ENCODE results near the gene GBGT1.
"Not testable (repeated sequence)": the region's sequence is repeated elsewhere in the genome, so short reads cannot be mapped to it uniquely, and the experiment has no call there.

Gene GBGT1

GRCh38 chr9:133194597-133194996 lies 30.9 kb upstream of the GBGT1 start:
- DNase-seq: no peak

- DNase-seq: no peak
Observed at GRCh38 chr9:133191989-133192388, 28.3 kb upstream of the GBGT1 start.

DNA sequence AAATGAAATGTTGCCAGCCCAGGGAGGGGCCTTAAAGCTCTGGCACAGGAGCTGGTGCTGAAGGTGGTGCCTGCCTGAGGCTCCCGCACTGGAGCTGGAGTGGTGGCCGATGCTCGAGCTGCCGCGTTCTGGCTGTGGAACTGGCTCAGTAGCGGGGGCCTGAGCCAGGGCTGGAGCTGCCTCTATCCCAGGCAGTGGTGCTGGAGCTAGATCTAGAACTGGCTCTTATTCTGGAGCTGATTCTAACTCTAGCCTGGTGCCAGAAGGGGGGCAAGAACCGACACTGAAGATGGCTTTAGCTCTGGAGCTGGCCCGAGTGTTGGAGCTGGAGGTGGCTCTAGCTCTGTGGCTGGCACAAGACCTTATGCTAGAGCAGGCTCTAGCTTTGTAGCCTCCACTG lies 26.1 kb upstream of the GBGT1 start:
- DNase-seq: no peak

DNA sequence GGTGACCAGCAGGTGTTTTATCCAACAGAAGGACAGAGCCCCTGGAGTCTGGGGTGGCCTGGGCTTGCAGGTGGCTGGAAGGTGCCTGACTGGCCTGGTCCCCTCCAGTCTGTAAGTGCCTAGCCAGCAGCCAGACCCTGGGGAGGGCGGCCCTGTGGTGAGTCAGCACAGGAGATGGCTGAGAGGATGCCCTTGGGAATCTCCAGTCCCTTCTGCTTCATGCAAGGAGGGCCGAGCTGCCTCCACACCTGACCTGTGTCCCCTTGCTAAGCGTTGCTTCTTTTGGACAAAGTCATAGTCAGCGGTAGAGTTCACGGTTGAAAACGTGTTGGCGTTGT lies 25.1 kb upstream of the GBGT1 start:
- no peak for DNase-seq

GRCh38 chr9:133188006-133188842 lies 24.5 kb upstream of the GBGT1 start:
- no peak for DNase-seq

DNA sequence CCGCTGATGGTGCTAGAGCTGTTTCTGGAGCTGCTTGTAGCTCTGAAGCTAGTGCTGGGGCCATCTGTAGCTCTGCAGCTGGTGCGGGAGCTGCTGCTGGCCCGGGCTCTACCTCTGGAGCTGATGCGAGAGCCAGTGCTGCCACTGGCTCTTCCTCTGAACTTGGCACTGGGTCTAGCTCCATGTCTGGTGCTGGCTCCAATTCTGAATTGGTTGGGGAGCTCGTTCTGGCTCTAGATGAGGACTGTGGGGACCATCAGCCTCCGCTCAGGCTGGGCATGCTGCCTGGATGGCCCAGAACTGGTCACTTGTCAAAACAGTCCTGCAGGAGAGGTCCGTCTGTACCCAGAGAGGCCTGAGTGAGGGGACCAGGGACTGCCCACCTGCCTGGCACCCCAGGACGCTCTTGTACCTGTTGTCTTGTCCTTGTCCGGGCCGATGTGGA lies 23.9 kb upstream of the GBGT1 start:
- no peak for DNase-seq

DNA sequence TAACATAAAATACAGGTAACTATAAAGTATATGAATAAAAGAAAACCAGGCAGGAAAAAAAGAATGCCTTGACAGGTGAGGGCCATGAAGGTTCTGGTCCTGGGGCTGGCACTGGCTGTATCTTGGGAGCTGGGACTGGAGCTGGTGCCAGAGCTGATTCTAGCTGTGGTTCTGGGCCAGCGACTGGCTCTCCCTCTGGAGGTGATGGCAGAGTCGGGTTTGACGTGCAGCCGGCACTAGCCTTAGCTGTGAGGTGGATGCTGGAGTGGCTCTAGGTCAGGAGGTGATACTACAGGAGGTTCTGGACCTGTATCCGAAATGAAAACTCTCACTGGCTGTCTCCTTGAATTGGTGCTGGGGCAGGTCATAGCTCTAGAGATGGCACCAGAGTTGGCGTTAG lies 23.0 kb upstream of the GBGT1 start:
- DNase-seq: no peak

- peak; percentile 18 for DNase-seq
Observed at GRCh38 chr9:133184971-133185370, 21.3 kb upstream of the GBGT1 start.

GRCh38 chr9:133182151-133182550 lies 18.4 kb upstream of the GBGT1 start:
- DNase-seq: no peak

DNA sequence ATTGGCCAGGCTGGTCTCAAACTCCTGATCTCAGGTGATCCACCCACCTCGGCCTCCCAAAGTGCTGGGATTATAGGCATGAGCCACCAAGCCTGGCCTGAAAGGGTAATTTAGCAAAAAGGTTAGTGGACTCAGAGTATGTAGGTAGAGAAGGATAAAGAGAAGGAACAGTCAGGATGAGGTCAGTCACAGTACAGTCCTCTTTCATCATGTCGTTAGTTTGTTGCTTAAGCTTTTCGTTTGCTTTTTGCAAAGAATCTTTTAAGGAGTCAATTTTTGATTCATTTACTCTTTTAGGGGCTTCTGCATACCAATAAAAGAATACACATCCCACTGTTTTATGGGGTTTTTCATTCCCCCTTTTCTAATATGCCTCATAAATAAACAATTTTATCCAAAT lies 17.8 kb upstream of the GBGT1 start:
- DNase-seq: no peak

- DNase-seq: no peak
Observed at GRCh38 chr9:133180953-133181352, 17.2 kb upstream of the GBGT1 start.

DNA sequence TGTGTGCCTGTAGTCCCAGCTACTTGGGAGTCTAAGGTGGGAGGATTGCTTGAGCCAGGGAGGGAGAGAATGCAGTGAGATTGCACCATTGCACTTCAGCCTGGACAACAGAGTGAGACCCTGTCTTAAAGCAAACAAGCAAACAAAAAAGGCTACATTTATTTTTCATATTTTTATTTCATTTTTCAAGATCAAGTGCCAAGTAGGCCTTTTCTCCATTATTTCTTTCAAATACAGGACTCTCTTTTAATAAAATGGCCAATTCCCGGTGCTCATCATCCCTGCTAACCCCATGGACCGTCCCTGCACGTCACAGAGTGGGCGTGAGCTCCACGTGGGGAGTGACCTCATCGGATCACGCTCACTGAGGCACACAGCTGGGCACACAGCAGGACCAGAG lies 9.3 kb upstream of the GBGT1 start:
- no peak for DNase-seq

DNA sequence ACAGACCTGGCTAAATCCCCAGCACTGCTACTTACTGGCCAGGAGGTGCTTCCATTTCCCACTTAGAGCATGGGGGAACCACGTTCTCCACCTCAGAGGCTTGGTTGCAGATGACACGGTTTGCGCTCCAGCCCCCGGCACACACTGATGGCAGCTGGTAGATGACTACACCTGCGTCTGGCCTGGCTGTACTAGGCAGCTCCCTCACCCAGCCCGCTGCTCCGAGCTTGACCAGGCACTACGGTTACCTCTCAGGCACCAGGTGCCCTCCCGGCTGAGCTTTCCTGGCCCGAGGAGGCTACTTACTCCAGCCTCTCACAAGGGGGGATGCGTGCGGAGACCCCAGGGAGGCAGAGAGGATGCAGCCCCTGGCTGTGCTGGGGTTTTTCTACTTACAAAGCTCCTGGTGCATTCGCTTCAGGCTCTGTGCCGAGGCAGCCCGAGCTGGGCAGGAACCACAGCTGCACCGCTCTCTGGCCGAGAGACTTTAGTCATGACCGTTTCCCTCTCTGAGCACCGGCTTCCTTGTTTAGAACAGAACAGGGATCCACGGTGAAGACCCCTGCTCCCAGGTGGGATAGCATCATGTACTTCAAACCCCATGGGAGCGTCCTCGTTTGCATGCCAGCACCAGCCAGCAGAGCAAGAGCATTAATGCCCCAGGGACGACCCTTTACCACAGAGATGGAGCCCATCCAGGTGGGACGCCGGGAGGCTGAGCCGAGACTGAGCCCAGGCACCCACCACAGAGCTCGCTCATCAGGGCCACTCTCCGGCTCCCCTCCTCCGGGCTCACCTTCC lies 7.6 kb upstream of the GBGT1 start:
- DNase-seq: no peak

DNA sequence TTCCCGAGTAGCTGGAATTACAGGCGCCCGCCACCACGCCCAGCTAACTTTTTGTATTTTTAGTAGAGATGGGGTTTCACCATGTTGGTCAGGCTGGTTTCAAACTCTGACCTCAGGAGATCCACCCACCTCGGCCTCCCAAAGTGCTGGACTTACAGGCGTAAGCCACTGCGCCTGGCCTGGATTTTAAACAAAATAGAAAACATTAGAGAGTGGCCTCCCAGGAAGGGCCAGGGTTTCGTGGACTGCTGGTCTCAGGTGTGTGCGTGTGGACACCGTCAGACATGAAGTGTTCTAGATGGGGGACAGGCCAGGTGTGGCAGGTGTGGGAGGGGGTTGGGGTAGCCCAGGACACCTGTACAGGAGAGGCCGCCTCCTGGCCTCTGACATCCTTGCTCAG lies 7.0 kb upstream of the GBGT1 start:
- no peak for DNase-seq

DNA sequence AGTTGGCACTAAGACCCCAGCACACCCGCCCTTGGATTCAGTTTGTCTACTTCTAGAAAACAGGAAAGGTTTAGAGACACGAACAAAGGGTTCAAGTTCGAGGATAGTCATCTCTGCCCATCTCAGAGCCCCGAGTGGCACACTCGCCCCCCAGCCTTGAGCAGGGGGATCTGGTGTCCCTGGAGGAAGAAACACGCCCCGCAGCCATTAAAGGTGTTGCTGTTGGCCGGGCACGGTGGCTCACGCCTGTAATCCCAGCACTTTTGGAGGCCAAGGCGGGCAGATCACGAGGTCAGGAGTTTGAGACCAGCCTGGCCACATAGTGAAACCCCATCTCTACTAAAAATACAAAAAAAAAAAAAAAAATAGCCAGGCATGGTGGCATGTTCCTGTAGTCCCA lies 6.0 kb upstream of the GBGT1 start:
- not testable (repeated sequence) for DNase-seq

GRCh38 chr9:133169102-133169501 lies 5.4 kb upstream of the GBGT1 start:
- no peak for DNase-seq

- no peak for DNase-seq
Observed at GRCh38 chr9:133168432-133168831, 4.7 kb upstream of the GBGT1 start.

- no peak for DNase-seq
Observed at GRCh38 chr9:133167769-133168168, 4.1 kb upstream of the GBGT1 start.

DNA sequence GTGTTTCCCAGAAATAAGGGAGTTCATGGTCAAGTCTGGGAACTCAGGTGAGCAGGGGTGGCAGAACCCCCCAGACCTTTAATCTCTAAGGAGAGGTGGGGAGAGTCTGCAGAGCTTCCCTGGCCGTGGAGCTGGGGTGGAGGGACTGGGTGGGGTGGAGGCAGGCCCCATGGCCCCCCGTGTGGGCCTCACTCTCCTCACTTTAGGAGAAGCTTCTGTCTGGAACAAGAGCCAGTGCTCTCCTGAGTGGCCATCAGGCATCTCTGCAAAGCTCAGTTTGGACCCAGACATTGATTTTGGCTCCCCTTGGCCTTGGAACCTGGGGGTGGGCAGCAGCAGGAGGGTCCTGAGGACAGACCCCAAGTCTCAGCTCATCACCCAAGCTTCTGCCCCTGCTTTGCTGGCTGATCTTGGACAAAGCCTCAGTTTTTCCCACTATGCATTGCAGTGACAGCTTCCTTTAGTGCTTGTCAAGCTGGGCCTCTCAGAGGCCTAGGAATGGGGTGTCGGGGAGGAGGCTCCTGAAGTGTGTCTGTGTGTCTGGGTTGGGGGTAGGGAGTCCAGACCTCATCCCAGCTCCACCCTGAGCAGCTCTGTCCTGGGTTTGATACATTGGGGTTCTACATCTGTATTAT lies 3.5 kb upstream of the GBGT1 start:
- no peak for DNase-seq

- DNase-seq: no peak
Observed at GRCh38 chr9:133166392-133166791, 2.7 kb upstream of the GBGT1 start.

DNA sequence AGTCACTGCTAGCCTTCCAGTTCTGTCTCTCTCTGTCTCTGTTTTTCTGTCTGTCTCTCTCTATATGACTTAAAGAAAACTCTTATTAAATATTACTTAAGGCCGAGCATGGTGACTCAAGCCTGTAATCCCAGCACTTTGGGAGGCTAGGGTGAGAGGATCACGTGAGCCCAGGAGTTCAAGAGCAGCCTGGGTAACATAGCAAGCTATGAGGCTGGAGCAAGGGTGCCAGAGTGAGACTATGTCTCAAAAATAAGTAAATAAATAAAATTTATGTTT lies 1.7 kb upstream of the GBGT1 start:
- DNase-seq: no peak

GRCh38 chr9:133164191-133164590 lies 477 bp upstream of the GBGT1 start:
- DNase-seq: no peak

DNA sequence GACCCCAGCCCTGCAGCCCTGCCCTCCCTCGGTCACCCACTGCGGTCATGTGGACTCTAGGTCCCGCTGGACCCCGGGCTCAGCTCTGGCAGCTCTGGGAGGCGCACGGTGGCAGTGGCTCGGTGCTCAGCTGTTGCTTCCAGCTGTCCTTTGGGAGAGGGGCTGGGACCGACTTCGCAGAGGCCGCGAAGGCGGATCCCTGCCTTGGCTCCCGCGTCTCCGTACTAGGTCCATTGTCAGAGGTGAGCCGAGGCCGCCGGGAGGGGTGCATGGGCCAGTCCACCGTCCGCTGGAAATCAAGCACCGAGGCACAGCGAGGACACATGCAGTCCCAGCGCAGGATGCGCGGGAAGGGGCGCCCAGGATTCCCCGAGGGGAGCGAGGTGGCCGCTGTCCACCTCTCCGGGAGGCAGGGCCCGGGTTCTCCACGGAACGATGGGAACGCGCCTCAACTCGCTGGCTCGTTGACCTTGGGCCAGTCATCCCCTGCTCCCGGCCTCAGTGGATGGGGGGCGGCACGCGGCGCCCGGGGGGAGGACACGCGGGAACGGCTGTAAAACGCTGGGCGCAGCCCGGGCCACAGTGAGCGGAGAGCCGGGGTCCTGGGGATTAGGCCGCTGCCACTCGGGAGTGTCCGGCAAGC lies 732 bp downstream of the GBGT1 start:
- DNase-seq: no peak

- DNase-seq: no peak
Observed at GRCh38 chr9:133161547-133161950, 2.2 kb downstream of the GBGT1 start.

Measured in NCI-H524 treated with DMSO at 0.1 percent for 48 hours (cell line).